Panc1 (cell line): ENCODE data around the gene LHFPL3. TPM values are rescaled to one million over a fixed set of nuclear protein-coding genes. Genes with fewer than 3 reads are reported as not detected.

Source experiments
- ATAC-seq: fragments of 200-7000 bp; cut with Tn5 transposase; 2 replicates; pipeline ENCODE4 v1.9.1; 2020; ENCODE audit warnings: mild to moderate bottlenecking, moderate library complexity
- BruUV-seq: library from RNA; stranded (reverse); fragments of 400-500 nt; replicated peaks from 2 replicates; lab custom pipeline; 2021; lab: Mats Ljungman, UMichigan
- CTCF ChIA-PET: fragments of 300-600 bp; sonication (Branson Sonifier 250); formaldehyde crosslinking; loops from one replicate; lab custom pipeline; 2022; ENCODE audit warnings: antibody characterized with exemption; lab: Charles Lee
- POLR2A ChIA-PET: fragments of 300-600 bp; sonication (Branson Sonifier 250); formaldehyde crosslinking; loops from one replicate; lab custom pipeline; 2022; ENCODE audit warnings: antibody characterized with exemption; lab: Charles Lee
- DNase-seq: peaks from one replicate; pipeline ENCODE4 v3.0.0-alpha.2; 2010; ENCODE audit warnings: low read depth, low spot score
- H3K27ac ChIP-seq: 2 replicates; pipeline ENCODE4 v1.5.1; 2011; ENCODE audit warnings: mild to moderate bottlenecking, low read length, inconsistent platforms
- H3K27me3 ChIP-seq: fragments of 200-500 bp; sonication (Bioruptor generic); 2 replicates; pipeline ENCODE4 v1.6.0; 2014; ENCODE audit warnings: low read length, inconsistent platforms; ENCODE audit not compliant: control insufficient read depth, insufficient read depth
- H3K36me3 ChIP-seq: fragments of 200-500 bp; sonication (Bioruptor generic); 2 replicates; pipeline ENCODE4 v1.5.1; 2014; ENCODE audit warnings: inconsistent platforms, mild to moderate bottlenecking, low read length, moderate library complexity; ENCODE audit not compliant: control insufficient read depth, insufficient read depth
- H3K4me1 ChIP-seq: 2 replicates; pipeline ENCODE4 v1.5.1; 2011; ENCODE audit warnings: inconsistent platforms, mild to moderate bottlenecking, low read length, moderate library complexity; ENCODE audit not compliant: control insufficient read depth, insufficient read depth
- H3K4me3 ChIP-seq, 2 experiments: 2 replicates each; pipeline ENCODE4 v1.5.1; 2011 to 2012; ENCODE audit warnings: low read depth in 2 of 2, low read length in 2 of 2, mild to moderate bottlenecking in 2 of 2, inconsistent platforms in 1 of 2, moderate library complexity in 1 of 2
- H3K9me3 ChIP-seq: fragments of 200-500 bp; sonication (Bioruptor generic); 2 replicates; pipeline ENCODE4 v1.5.1; 2014; ENCODE audit warnings: low read depth, mild to moderate bottlenecking, inconsistent platforms, low read length, moderate library complexity; ENCODE audit not compliant: control insufficient read depth, insufficient read depth
- POLR2AphosphoS5 ChIP-seq: IDR thresholded peaks from 2 replicates; pipeline ENCODE4 v1.6.1; 2012; ENCODE audit warnings: mild to moderate bottlenecking, low read depth, low read length, moderate library complexity
- SIN3A ChIP-seq: IDR thresholded peaks from 2 replicates; pipeline ENCODE4 v1.6.1; 2012; ENCODE audit warnings: low read depth, mild to moderate bottlenecking, low read length, moderate library complexity, borderline replicate concordance; ENCODE audit not compliant: insufficient read depth
- TCF7L2 ChIP-seq: IDR thresholded peaks from 2 replicates; pipeline ENCODE4 v1.6.1; 2011; ENCODE audit warnings: mild to moderate bottlenecking, low read depth, low read length, inconsistent platforms
- in situ Hi-C: cut with HindIII; loops from 2 replicates; pipeline ENCODE4 v1.10.0; 2016; ENCODE audit warnings: low sequenced_read_pairs, low pct_unique_long_range_greater_than_20kb
- intact Hi-C: fragments of 100-400 bp; cut with micrococcal nuclease; formaldehyde crosslinking; loops from one replicate; pipeline ENCODE4 v1.10.0; 2022; ENCODE audit not compliant: unreplicated experiment
- total RNA-seq: library from RNA; stranded (reverse); gene quantifications from one replicate; pipeline ENCODE4 v1.2.1, GENCODE V29; 2021; ENCODE audit not compliant: unreplicated experiment
- TF ChIP-seq, protein P1 (sequence below): fragments of 450-650 bp; IDR thresholded peaks from 2 replicates; pipeline ENCODE4 v1.5.1; 2017; ENCODE audit warnings: mild to moderate bottlenecking
- TF ChIP-seq, protein P2 (sequence below), 2 experiments: IDR thresholded peaks; 2 replicates each; pipeline ENCODE4 v1.6.1; 2011 to 2012; ENCODE audit warnings: low read depth in 2 of 2, control low read depth in 1 of 2, low read length in 1 of 2, mild to moderate bottlenecking in 1 of 2, moderate library complexity in 1 of 2; ENCODE audit not compliant: insufficient read depth in 1 of 2

Gene LHFPL3
- total RNA-seq, 1 experiment from 2014 or later = not detected

DNA sequence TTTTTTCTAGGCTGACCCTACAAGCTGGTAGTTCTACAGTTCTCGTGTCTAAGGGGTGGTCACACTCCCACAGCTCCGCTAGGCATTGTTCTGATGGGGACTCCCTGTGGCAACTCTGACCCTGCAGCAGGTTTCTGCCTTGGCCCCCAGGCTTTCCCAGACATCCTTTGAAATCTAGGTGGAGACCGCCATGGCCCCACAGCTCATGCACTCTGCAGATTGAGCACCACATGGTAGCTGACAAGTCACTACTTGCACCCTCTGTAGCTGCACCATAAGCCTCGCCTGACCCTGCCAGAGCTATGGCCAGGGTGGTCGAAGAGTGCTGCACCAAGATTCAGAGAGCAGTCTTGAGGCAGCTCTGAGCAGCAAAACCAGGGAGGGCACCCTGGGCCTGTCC, 275.6 kb downstream of the LHFPL3 start:
- in situ Hi-C loops (no loop called here), intact Hi-C loops (no loop called here)
- ChIA-PET CTCF (no interaction called here), POLR2A (interaction anchor here (0.5 kb wide), 1 partner anchor 1353 kb away, joined by 20 read pairs; no protein-coding TSS in a partner anchor)
- no peak overlapping the region for H3K27ac ChIP-seq
- H3K27me3 ChIP-seq = no peaks in the 10 kb centered on the region; the same call in 1 of the 2 replicates
- H3K4me1 ChIP-seq = no peaks in the 10 kb centered on the region
- no peaks in the 10 kb centered on the region for H3K36me3 ChIP-seq
- no TSS peak for BruUV-seq
- no peaks in the 10 kb centered on the region for H3K9me3 ChIP-seq
- ATAC-seq = no peak
- no peak overlapping the region for H3K4me3 ChIP-seq
- TF ChIP-seq TCF7L2 = no peak
- TF ChIP-seq, protein P1, sequence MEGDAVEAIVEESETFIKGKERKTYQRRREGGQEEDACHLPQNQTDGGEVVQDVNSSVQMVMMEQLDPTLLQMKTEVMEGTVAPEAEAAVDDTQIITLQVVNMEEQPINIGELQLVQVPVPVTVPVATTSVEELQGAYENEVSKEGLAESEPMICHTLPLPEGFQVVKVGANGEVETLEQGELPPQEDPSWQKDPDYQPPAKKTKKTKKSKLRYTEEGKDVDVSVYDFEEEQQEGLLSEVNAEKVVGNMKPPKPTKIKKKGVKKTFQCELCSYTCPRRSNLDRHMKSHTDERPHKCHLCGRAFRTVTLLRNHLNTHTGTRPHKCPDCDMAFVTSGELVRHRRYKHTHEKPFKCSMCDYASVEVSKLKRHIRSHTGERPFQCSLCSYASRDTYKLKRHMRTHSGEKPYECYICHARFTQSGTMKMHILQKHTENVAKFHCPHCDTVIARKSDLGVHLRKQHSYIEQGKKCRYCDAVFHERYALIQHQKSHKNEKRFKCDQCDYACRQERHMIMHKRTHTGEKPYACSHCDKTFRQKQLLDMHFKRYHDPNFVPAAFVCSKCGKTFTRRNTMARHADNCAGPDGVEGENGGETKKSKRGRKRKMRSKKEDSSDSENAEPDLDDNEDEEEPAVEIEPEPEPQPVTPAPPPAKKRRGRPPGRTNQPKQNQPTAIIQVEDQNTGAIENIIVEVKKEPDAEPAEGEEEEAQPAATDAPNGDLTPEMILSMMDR = no peak
- DNase-seq = no peak

DNA sequence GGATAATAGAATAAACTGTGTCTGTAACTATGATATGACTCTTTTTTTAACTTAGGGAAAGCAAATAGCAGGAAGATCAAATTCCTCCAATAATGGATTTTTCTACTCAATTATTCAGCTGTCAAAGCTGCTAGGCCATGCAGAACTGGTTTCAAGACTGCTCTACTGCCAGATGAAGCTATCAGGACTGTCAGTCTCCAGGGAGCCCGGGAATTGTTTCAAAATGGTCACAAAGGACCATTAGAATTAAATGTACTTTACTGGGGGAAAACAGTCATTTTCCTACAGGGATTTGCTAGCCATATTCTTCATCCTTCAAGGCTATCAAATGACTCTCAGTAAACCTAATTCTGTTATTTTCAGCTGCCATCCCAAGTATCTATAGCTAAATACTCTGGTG, 276.3 kb downstream of the LHFPL3 start:
- in situ Hi-C loops (no loop called here), intact Hi-C loops (no loop called here)
- TF ChIP-seq TCF7L2 (no peak), SIN3A (no peak), POLR2AphosphoS5 (no peak)
- TF ChIP-seq, protein P2, sequence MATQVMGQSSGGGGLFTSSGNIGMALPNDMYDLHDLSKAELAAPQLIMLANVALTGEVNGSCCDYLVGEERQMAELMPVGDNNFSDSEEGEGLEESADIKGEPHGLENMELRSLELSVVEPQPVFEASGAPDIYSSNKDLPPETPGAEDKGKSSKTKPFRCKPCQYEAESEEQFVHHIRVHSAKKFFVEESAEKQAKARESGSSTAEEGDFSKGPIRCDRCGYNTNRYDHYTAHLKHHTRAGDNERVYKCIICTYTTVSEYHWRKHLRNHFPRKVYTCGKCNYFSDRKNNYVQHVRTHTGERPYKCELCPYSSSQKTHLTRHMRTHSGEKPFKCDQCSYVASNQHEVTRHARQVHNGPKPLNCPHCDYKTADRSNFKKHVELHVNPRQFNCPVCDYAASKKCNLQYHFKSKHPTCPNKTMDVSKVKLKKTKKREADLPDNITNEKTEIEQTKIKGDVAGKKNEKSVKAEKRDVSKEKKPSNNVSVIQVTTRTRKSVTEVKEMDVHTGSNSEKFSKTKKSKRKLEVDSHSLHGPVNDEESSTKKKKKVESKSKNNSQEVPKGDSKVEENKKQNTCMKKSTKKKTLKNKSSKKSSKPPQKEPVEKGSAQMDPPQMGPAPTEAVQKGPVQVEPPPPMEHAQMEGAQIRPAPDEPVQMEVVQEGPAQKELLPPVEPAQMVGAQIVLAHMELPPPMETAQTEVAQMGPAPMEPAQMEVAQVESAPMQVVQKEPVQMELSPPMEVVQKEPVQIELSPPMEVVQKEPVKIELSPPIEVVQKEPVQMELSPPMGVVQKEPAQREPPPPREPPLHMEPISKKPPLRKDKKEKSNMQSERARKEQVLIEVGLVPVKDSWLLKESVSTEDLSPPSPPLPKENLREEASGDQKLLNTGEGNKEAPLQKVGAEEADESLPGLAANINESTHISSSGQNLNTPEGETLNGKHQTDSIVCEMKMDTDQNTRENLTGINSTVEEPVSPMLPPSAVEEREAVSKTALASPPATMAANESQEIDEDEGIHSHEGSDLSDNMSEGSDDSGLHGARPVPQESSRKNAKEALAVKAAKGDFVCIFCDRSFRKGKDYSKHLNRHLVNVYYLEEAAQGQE (IDR thresholded peaks at IDR 0.05; ENCODE audit: insufficient read depth in 1 of 2, low read depth in 2 of 2, low read length in 1 of 2) = no peak
- TF ChIP-seq, protein P1 = no peak
- ATAC-seq = no peak
- no peak for DNase-seq
- Histone ChIP-seq H3K36me3 (no peaks in the 10 kb centered on the region), H3K27me3 (no peaks in the 10 kb centered on the region; the same call in 1 of the 2 replicates), H3K9me3 (no peaks in the 10 kb centered on the region), H3K27ac (no peak overlapping the region), H3K4me1 (no peaks in the 10 kb centered on the region), H3K4me3 (no peak overlapping the region)
- BruUV-seq = no TSS peak
- ChIA-PET CTCF (no interaction called here), POLR2A (no interaction called here)
